OCI-LY1 (cell line): ENCODE results near the gene ITFG1.
"Not testable (repeated sequence)": the region's sequence is repeated elsewhere in the genome, so short reads cannot be mapped to it uniquely, and the experiment has no call there.

Experiments used
- H2AFZ ChIP-seq: fragments of 200-600 bp; sonication (generic), shearing (Covaris generic); 2 replicates; pipeline ENCODE4 v1.6.0; 2014; ENCODE audit warnings: antibody characterized with exemption, mild to moderate bottlenecking, low read length
- H3F3A ChIP-seq: fragments of 200-600 bp; sonication (generic), shearing (Covaris generic); 2 replicates; pipeline ENCODE4 v1.6.0; 2014; ENCODE audit warnings: mild to moderate bottlenecking, antibody characterized with exemption, low read length, moderate library complexity; ENCODE audit not compliant: insufficient read depth
- H3K27ac ChIP-seq: fragments of 200-600 bp; sonication (generic); 2 replicates; pipeline ENCODE4 v1.5.1; 2014; ENCODE audit warnings: low read length, mixed run types, mild to moderate bottlenecking, low read depth; ENCODE audit not compliant: poor library complexity, severe bottlenecking
- H3K27me3 ChIP-seq: fragments of 200-600 bp; sonication (generic); 2 replicates; pipeline ENCODE4 v1.6.0; 2014; ENCODE audit warnings: antibody characterized with exemption, mild to moderate bottlenecking, low read length, moderate library complexity; ENCODE audit not compliant: insufficient read depth
- H3K36me3 ChIP-seq: fragments of 200-600 bp; sonication (generic); 2 replicates; pipeline ENCODE4 v1.6.1; 2014; ENCODE audit warnings: mild to moderate bottlenecking, antibody characterized with exemption, low read length, moderate library complexity, mixed read lengths; ENCODE audit not compliant: insufficient read depth
- H3K4me1 ChIP-seq: fragments of 200-600 bp; sonication (generic); 2 replicates; pipeline ENCODE4 v1.5.1; 2014; ENCODE audit warnings: mild to moderate bottlenecking, low read length, moderate library complexity; ENCODE audit not compliant: insufficient read depth, severe bottlenecking
- H3K4me2 ChIP-seq: fragments of 200-600 bp; sonication (generic), shearing (Covaris generic); 2 replicates; pipeline ENCODE4 v1.6.1; 2014; ENCODE audit warnings: low read length
- H3K4me3 ChIP-seq: fragments of 200-600 bp; sonication (generic); 2 replicates; pipeline ENCODE4 v1.5.1; 2014; ENCODE audit warnings: low read length, low read depth, mild to moderate bottlenecking, mixed read lengths; ENCODE audit not compliant: poor library complexity, severe bottlenecking
- H3K79me2 ChIP-seq: fragments of 200-600 bp; shearing (Covaris generic); 2 replicates; pipeline ENCODE4 v1.6.1; 2016; ENCODE audit warnings: mixed run types, low read length, mixed read lengths; ENCODE audit not compliant: insufficient read depth
- H3K9ac ChIP-seq: fragments of 200-600 bp; sonication (generic), shearing (Covaris generic); 2 replicates; pipeline ENCODE4 v1.6.1; 2014; ENCODE audit warnings: mild to moderate bottlenecking, low read length, mixed read lengths
- H3K9me2 ChIP-seq: fragments of 200-600 bp; sonication (generic), shearing (Covaris generic); 2 replicates; pipeline ENCODE4 v1.6.1; 2014; ENCODE audit warnings: low read depth, mild to moderate bottlenecking, low read length, mixed read lengths
- H3K9me3 ChIP-seq: fragments of 200-600 bp; shearing (Covaris generic); 2 replicates; pipeline ENCODE4 v1.6.1; 2014; ENCODE audit warnings: low read length, mixed read lengths
- H4K20me1 ChIP-seq: fragments of 200-600 bp; sonication (generic), shearing (Covaris generic); 2 replicates; pipeline ENCODE4 v1.6.0; 2016; ENCODE audit warnings: mild to moderate bottlenecking, low read length; ENCODE audit not compliant: insufficient read depth
- EZH2 ChIP-seq: fragments of 200-600 bp; sonication (generic), shearing (Covaris generic); IDR thresholded peaks from 2 replicates; pipeline ENCODE4 v1.8.0; 2017; ENCODE audit warnings: borderline replicate concordance, mixed run types, mild to moderate bottlenecking, antibody characterized with exemption, low read length, moderate library complexity, mixed read lengths
- TF ChIP-seq, protein P1 (sequence below): fragments of 200-600 bp; sonication (generic), shearing (Covaris generic); IDR thresholded peaks from 2 replicates; pipeline ENCODE4 v1.5.1; 2017; ENCODE audit warnings: mild to moderate bottlenecking, antibody characterized with exemption, low read length, moderate library complexity, mixed read lengths

The ITFG1 gene

DNA sequence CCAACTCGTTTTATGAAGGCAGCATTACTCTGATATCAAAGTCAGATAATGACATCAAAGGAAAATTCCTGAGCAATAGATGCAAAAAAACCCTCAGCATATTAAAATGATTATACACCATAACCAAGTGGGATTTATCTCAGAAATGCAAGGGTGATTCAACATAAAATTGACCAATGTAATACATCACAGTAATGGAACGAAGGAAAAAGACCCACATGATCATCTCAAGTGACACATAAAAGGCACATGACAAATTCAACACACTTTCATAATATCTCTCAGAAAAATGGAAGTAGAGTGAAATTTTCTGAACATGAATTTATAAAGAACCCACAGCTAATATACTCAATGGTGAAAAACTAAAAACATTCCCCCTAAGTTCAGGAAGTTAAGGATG is 118.8 kb downstream of the ITFG1 start:
- TF ChIP-seq EZH2 = no peak
- TF ChIP-seq, protein P1, sequence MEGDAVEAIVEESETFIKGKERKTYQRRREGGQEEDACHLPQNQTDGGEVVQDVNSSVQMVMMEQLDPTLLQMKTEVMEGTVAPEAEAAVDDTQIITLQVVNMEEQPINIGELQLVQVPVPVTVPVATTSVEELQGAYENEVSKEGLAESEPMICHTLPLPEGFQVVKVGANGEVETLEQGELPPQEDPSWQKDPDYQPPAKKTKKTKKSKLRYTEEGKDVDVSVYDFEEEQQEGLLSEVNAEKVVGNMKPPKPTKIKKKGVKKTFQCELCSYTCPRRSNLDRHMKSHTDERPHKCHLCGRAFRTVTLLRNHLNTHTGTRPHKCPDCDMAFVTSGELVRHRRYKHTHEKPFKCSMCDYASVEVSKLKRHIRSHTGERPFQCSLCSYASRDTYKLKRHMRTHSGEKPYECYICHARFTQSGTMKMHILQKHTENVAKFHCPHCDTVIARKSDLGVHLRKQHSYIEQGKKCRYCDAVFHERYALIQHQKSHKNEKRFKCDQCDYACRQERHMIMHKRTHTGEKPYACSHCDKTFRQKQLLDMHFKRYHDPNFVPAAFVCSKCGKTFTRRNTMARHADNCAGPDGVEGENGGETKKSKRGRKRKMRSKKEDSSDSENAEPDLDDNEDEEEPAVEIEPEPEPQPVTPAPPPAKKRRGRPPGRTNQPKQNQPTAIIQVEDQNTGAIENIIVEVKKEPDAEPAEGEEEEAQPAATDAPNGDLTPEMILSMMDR = no peak
- Histone ChIP-seq H3K36me3 (peaks cover 35% of the 10 kb centered on the region; the same call in 1 of the 2 replicates), H3K27ac (no peak overlapping the region), H3F3A (no peaks in the 10 kb centered on the region), H3K27me3 (no peaks in the 10 kb centered on the region), H3K4me3 (no peak overlapping the region), H4K20me1 (no peaks in the 10 kb centered on the region), H3K9me2 (no peaks in the 10 kb centered on the region), H3K4me2 (no peak overlapping the region), H3K4me1 (no peaks in the 10 kb centered on the region), H3K9me3 (no peaks in the 10 kb centered on the region), H2AFZ (no peak overlapping the region), H3K79me2 (no peaks in the 10 kb centered on the region), H3K9ac (no peak overlapping the region)

DNA sequence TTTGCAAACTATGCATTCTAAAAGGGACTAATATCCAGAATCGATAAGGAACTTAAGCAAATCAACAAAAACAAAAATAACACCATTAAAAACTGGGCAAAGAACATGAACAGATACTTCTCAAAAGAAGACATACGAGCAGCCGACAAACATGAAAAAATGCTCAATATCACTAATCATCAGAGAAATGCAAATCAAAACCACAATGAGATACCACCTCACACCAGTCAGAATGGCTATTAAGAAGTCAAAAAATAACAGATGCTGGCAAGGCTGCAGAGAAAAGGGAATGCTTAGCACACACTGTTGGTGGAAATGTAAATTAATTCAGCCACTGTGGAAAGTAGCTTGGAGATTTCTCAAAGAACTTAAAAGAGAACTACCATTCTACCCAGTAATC is 130.3 kb downstream of the ITFG1 start:
- not testable (repeated sequence) for H3K79me2 ChIP-seq, H3K27me3 ChIP-seq, H3F3A ChIP-seq, H2AFZ ChIP-seq, H3K9me3 ChIP-seq, H3K36me3 ChIP-seq, H4K20me1 ChIP-seq, H3K4me3 ChIP-seq, H3K27ac ChIP-seq, H3K9ac ChIP-seq, H3K9me2 ChIP-seq, H3K4me2 ChIP-seq, H3K4me1 ChIP-seq

DNA sequence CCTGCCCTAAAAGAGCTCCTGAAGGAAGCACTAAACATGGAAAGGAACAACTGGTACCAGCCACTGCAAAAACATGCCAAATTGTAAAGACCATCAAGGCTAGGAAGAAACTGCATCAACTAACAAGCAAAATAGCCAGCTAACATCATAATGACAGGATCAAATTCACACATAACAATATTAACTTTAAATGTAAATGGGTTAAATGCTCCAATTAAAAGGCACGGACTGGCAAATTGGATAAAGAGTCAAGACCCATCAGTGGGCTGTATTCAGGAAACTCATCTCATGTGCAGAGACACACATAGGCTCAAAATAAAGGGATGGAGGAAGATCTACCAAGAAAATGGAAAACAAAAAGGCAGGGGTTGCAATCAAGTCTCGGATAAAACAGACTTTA is 136.6 kb downstream of the ITFG1 start:
- not testable (repeated sequence) for H3K4me2 ChIP-seq, H3K79me2 ChIP-seq, H3K4me3 ChIP-seq, H3K4me1 ChIP-seq, H3K9me3 ChIP-seq, H4K20me1 ChIP-seq, H2AFZ ChIP-seq, H3K9me2 ChIP-seq, H3K9ac ChIP-seq, H3K27ac ChIP-seq, H3K27me3 ChIP-seq, H3F3A ChIP-seq
- H3K36me3 ChIP-seq = peaks cover 17% of the 10 kb centered on the region

DNA sequence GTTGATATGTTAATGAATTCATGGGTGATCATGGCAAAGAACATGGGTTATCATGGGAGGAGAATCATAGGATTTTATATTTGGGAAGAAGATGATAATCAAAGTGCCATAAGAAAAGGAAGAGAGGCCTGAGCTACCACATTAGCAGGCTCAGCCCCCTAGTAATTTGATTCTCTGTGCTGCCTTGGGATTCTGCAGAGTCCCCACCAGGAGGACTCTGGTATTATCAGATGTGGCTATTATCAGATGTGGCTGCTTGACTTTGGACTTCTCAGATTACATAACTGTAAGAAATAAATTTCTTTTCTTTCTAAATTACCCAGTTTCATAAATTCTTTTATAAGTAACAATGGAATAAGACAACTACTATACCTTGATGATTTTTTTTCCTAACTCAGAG is 137.6 kb downstream of the ITFG1 start:
- no peaks in the 10 kb centered on the region for H3K27me3 ChIP-seq
- H3K4me1 ChIP-seq = peaks cover 1% of the 10 kb centered on the region
- no peak overlapping the region for H3K4me3 ChIP-seq
- no peak overlapping the region for H3K27ac ChIP-seq
- no peak overlapping the region for H3K9ac ChIP-seq
- H3K9me3 ChIP-seq = peaks cover 2% of the 10 kb centered on the region; the same call in 1 of the 2 replicates
- H3F3A ChIP-seq = no peaks in the 10 kb centered on the region
- no peak overlapping the region for H2AFZ ChIP-seq
- H3K9me2 ChIP-seq = no peaks in the 10 kb centered on the region
- peaks cover 20% of the 10 kb centered on the region for H3K36me3 ChIP-seq
- H3K79me2 ChIP-seq = no peaks in the 10 kb centered on the region
- H4K20me1 ChIP-seq = no peaks in the 10 kb centered on the region
- H3K4me2 ChIP-seq = no peak overlapping the region
- no peak for TF ChIP-seq EZH2
- TF ChIP-seq, protein P1 = no peak
